Common myeloid progenitor, CD34-positive (primary cell): ENCODE data around the gene PGAM5.

Experiments used
- CTCF ChIA-PET: fragments of 350-600 bp; sonication (Branson Sonifier 250); formaldehyde crosslinking; loops from one replicate; lab custom pipeline; 2021; ENCODE audit warnings: antibody characterized with exemption; lab: Charles Lee
- POLR2A ChIA-PET: fragments of 350-600 bp; sonication (Branson Sonifier 250); formaldehyde crosslinking; loops from one replicate; lab custom pipeline; 2021; ENCODE audit warnings: antibody characterized with exemption; lab: Charles Lee
- DNase-seq, 3 donors: peaks; one replicate each; pipeline versions ENCODE4 v3.0.0 to v3.0.0-alpha.2; 2013
- H3K27ac ChIP-seq, 2 experiments: 1 replicate in 1 of 2; 2 replicates in 1 of 2; pipeline ENCODE4 v1.7.0; 2013; ENCODE audit warnings: inconsistent platforms in 2 of 2, low read length in 2 of 2, mild to moderate bottlenecking in 2 of 2, low read depth in 1 of 2, moderate library complexity in 1 of 2; ENCODE audit not compliant: severe bottlenecking in 2 of 2, insufficient read depth in 1 of 2, poor library complexity in 1 of 2
- H3K27me3 ChIP-seq, 5 experiments: replicated peaks in 2 of 5; 1 replicate in 3 of 5; 2 replicates in 2 of 5; pipeline versions ENCODE4 v1.6.1 to v1.7.0; 2013; ENCODE audit warnings: low read length in 4 of 5, mild to moderate bottlenecking in 2 of 5, moderate library complexity in 2 of 5, inconsistent platforms in 1 of 5; ENCODE audit not compliant: insufficient read depth in 5 of 5, control insufficient read depth in 4 of 5
- H3K36me3 ChIP-seq, 4 experiments: 1 replicate in 2 of 4; 2 replicates in 2 of 4; pipeline versions ENCODE4 v1.6.1 to v1.7.0; 2013; ENCODE audit warnings: low read length in 3 of 4, control low read depth in 1 of 4, mild to moderate bottlenecking in 1 of 4; ENCODE audit not compliant: control insufficient read depth in 4 of 4, insufficient read depth in 4 of 4
- H3K4me1 ChIP-seq, 4 experiments: 1 replicate in 3 of 4; 2 replicates in 1 of 4; pipeline versions ENCODE4 v1.6.1 to v1.7.1; 2013; ENCODE audit warnings: low read length in 3 of 4, mild to moderate bottlenecking in 3 of 4, control low read depth in 1 of 4, inconsistent platforms in 1 of 4, moderate library complexity in 1 of 4; ENCODE audit not compliant: control insufficient read depth in 4 of 4, insufficient read depth in 4 of 4; ENCODE audit errors: control extremely low read depth in 1 of 4
- H3K4me3 ChIP-seq, 7 experiments: 1 replicate in 4 of 7; 2 replicates in 3 of 7; pipeline versions ENCODE4 v1.5.1 to v1.7.0; 2013; ENCODE audit warnings: mild to moderate bottlenecking in 7 of 7, low read length in 6 of 7, moderate library complexity in 6 of 7, inconsistent platforms in 2 of 7, low read depth in 2 of 7, control low read depth in 1 of 7; ENCODE audit not compliant: insufficient read depth in 4 of 7, control insufficient read depth in 1 of 7; ENCODE audit errors: extremely low read depth in 1 of 7
- H3K9me3 ChIP-seq, 5 experiments: 1 replicate in 4 of 5; 2 replicates in 1 of 5; pipeline versions ENCODE4 v1.6.1 to v1.7.1; 2013; ENCODE audit warnings: low read length in 4 of 5, mild to moderate bottlenecking in 2 of 5, inconsistent platforms in 1 of 5, low read depth in 1 of 5, moderate library complexity in 1 of 5; ENCODE audit not compliant: control insufficient read depth in 4 of 5, insufficient read depth in 2 of 5; ENCODE audit errors: control extremely low read depth in 1 of 5
- WGBS: methylation state at CpG from one replicate; pipeline ENCODE4 v1.1.5; 2013; ENCODE audit not compliant: insufficient coverage; 5-methylcytosine and 5-hydroxymethylcytosine counted together

The PGAM5 gene

DNA sequence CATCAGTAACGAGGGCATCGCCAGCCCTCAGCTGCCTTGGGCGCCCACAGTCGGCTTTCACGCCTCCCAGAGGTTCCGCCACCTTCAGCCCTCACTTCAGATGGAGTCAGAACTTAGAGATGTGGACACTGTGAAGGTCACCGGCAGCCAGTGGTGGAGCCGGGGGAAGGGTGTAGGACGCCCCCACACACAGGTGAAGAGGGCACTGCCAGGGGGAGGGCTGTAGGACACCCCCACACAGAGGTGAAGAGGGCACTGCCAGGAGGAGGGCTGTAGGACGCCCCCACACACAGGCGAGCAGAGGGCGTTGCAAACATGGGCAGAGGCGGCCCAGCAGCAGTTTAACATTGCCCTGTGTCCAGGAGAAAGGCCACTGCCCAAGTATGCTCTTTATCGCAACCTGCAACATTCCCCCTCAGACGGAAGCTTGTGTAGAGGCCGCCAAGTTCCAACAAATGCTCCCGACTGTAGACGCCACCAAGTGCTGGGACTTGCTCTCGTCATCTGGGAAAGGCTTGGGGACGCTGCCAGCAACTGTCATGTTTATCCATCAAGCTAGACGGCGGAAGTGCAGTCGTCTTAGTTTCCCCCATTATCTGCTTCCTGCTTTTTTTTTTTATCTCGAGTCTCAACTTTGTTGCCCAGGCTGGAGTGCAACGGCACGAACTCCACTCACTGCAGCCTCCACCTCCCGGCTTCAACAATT lies 55.9 kb downstream of the PGAM5 start:
- peaks cover 38 to 90% (median 87%) of the 10 kb centered on the region in 4 experiments for H3K4me1 ChIP-seq
- ChIA-PET POLR2A (interaction anchor here (0.6 kb wide), 1 partner anchor 16 kb away, joined by 3 read pairs; no protein-coding TSS in a partner anchor), CTCF (interaction anchor here (0.9 to 1.7 kb wide), 6 partner anchors 10 to 56 kb away, joined by 3 to 6 read pairs (median 3); no protein-coding TSS in a partner anchor)
- WGBS: 44% methylated on average over 24 of the region's 27 CpGs
- no peaks in the 10 kb centered on the region for H3K9me3 ChIP-seq
- peak overlapping the region in 1 of 2 experiments; percentile 34 for H3K27ac ChIP-seq
- peak in 1 of 3 donors; percentile 55 for DNase-seq
- peak overlapping the region in 1 of 7 experiments; percentile 43 for H3K4me3 ChIP-seq
- no peaks in the 10 kb centered on the region for H3K27me3 ChIP-seq
- H3K36me3 ChIP-seq: peaks cover 0 to 18% (median 1%) of the 10 kb centered on the region in 4 experiments

DNA sequence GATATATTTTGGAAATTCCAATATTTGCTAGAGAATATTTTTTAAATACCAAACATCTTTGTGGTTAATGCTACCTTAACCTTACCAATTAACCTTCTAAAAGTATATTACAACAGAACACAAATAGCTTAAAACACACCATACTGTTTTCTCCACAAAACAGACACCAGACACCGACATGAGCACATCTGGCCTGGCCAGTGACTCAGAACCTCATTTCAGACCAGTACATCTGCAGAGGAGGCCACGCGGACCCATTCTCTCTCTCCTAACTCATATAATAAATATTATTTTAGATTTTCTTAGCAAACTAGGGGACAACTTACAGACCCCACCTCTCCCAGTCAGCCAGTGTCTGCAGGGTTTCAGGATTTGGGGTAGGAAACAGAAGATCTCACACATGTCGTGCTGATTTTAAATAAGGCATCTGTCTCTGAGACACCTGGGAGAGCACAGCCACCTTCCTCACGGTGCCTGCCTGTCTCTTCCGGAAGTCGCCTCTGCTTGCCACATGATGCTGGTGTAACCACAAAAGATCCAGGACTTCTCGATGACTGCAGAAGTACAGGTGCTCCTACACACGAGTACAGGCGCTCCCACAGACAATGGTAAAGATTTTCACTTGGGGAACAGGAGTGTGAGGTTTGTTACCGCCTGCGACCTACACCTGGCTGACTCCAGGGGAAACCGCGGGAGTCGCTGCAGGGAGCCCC lies 60.6 kb downstream of the PGAM5 start:
- ChIA-PET POLR2A (no interaction called here), CTCF (no interaction called here)
- Histone ChIP-seq H3K36me3 (peaks cover 4 to 58% (median 34%) of the 10 kb centered on the region in 4 experiments), H3K9me3 (no peaks in the 10 kb centered on the region), H3K4me1 (peaks cover 30 to 71% (median 61%) of the 10 kb centered on the region in 4 experiments), H3K4me3 (peak overlapping the region in 1 of 7 experiments; percentile 6), H3K27me3 (no peaks in the 10 kb centered on the region), H3K27ac (peak overlapping the region in 1 of 2 experiments; percentile 78)
- DNase-seq: peak in 1 of 3 donors; percentile 54
- WGBS: 73% methylated on average over 11 of the region's 15 CpGs
